ENCODE results near the gene SAG. TPM values are rescaled to one million over a fixed set of nuclear protein-coding genes. Genes with fewer than 3 reads are reported as not detected.

SAG gene
- total RNA-seq, 4 donors from 2014 or later: not detected

- 89% methylated on average over 4 of the region's 4 CpGs for WGBS
- intact Hi-C loops (cut with DNase I): no loop called here
Measured at GRCh38 chr2:233281553-233281952, 26.1 kb upstream of the SAG start.

DNA sequence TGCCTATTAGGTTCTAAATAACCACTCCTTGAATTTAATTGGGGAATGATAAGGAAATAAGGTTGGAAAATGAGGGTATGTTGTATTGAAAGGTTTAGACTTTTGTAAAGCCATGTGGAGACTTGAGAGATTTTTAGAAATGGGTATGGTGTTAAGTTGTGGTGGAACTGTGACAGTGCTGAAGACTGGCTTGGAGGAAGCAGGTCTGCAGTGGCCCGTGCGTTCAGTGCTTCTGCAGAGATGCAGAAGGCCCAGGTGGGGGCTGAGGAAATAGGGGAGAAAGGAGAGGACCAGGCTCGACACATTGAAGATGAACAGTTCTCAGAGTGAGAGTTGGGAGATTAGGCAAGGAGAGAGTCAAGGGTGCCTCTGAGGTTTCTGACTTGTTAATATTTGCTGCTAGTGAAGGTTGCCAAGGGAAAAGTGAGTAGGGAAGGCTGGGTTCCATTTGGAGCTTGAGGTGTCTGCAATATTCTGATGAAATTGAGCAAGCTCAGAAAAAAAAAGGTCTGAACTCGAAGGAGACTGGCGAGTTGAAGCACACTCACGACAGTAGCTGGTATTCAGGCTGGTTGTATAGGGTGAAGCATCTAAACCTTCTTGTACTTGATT is 25.5 kb upstream of the SAG start:
- H3K36me3 ChIP-seq: peaks cover 56 to 100% (median 82%) of the 10 kb centered on the region in 4 donors
- no peak overlapping the region for H3K27ac ChIP-seq (replicated peaks in 1 of 4)
- no peak for TF ChIP-seq EP300 (IDR thresholded peaks at IDR 0.05)
- TF ChIP-seq POLR2AphosphoS5 (IDR thresholded peaks at IDR 0.05): no peak
- TF ChIP-seq POLR2A (IDR thresholded peaks at IDR 0.05; ENCODE audit: low read depth): no peak
- no peak for TF ChIP-seq CTCF (IDR thresholded peaks at IDR 0.05)
- no peaks in the 10 kb centered on the region for H3K27me3 ChIP-seq
- intact Hi-C loops (cut with DNase I): no loop called here
- no peaks in the 10 kb centered on the region for H3K9me3 ChIP-seq
- DNase-seq (ENCODE audit: extremely low spot score): no peak
- H3K4me3 ChIP-seq: no peak overlapping the region
- peaks cover 0 to 28% (median 26%) of the 10 kb centered on the region in 4 donors for H3K4me1 ChIP-seq
- 92% methylated on average over 6 of the region's 6 CpGs for WGBS

More at GRCh38 chr2:233281553-233281952, 26.1 kb upstream of the SAG start:
- DNase-seq (ENCODE audit: extremely low spot score): no peak
- no peak overlapping the region for H3K27ac ChIP-seq (replicated peaks in 1 of 4)
- peaks cover 60 to 100% (median 82%) of the 10 kb centered on the region in 4 donors for H3K36me3 ChIP-seq
- no peaks in the 10 kb centered on the region for H3K27me3 ChIP-seq
- peaks cover 0 to 28% (median 26%) of the 10 kb centered on the region in 4 donors for H3K4me1 ChIP-seq
- H3K4me3 ChIP-seq: no peak overlapping the region
- H3K9me3 ChIP-seq: no peaks in the 10 kb centered on the region
- no peak for TF ChIP-seq POLR2A (IDR thresholded peaks at IDR 0.05; ENCODE audit: low read depth)
- TF ChIP-seq CTCF (IDR thresholded peaks at IDR 0.05): no peak
- no peak for TF ChIP-seq EP300 (IDR thresholded peaks at IDR 0.05)
- no peak for TF ChIP-seq POLR2AphosphoS5 (IDR thresholded peaks at IDR 0.05)

DNA sequence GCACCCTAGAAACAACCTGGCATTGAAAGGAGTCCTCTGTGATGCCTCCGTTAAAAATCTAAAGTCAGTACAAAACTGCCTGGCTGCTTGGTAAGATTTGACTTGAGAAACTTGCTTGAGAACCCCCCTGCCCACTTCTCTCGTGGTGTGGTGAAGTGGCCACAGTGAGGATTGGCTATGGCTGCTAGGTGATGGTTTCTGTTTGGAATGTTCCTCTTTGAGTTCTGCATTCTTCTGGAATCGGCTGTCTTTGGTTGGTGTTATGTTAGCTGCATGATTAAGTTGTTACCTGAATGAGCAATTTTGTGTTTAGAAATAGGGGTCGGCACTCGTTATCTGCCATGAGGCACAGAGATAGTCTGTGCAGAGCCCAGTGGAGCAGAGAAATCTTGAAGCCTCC is 21.7 kb upstream of the SAG start:
- H3K9me3 ChIP-seq: no peaks in the 10 kb centered on the region
- no peak overlapping the region for H3K4me3 ChIP-seq
- intact Hi-C loops (cut with DNase I): no loop called here
- WGBS: 86% methylated on average over 5 of the region's 5 CpGs
- peaks cover 54 to 99% (median 87%) of the 10 kb centered on the region in 4 donors for H3K36me3 ChIP-seq
- H3K27me3 ChIP-seq: no peaks in the 10 kb centered on the region
- peaks cover 5 to 32% (median 15%) of the 10 kb centered on the region in 4 donors for H3K4me1 ChIP-seq
- no peak for TF ChIP-seq CTCF (IDR thresholded peaks at IDR 0.05)
- no peak for TF ChIP-seq POLR2A (IDR thresholded peaks at IDR 0.05; ENCODE audit: low read depth)
- TF ChIP-seq POLR2AphosphoS5 (IDR thresholded peaks at IDR 0.05): no peak
- no peak for TF ChIP-seq EP300 (IDR thresholded peaks at IDR 0.05)
- H3K27ac ChIP-seq (replicated peaks in 1 of 4): no peak overlapping the region
- DNase-seq (ENCODE audit: extremely low spot score): no peak

DNA sequence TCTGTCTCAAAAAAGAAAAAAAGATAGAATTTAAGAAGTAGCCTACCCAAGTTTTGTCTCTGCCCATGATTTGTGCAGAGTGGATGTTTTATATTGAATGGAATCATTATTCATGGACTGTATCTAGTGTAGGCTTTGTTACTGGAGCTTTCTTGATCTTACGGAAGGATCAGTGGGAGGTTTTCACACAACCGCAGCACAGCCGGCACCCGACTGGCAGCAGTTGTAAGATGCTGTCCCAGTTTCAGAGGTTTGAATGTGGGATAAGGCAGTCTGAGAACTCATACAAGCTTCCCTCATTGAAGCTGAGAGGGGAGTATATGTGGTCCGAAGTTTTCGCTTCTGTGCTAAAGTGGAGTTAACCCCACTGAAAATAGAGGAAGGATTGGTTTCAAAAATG is 19.7 kb upstream of the SAG start:
- Histone ChIP-seq H3K27ac (replicated peaks in 1 of 4) (no peak overlapping the region), H3K4me3 (no peak overlapping the region), H3K36me3 (peaks cover 61 to 99% (median 87%) of the 10 kb centered on the region in 4 donors), H3K9me3 (no peaks in the 10 kb centered on the region), H3K4me1 (peaks cover 0 to 18% (median 5%) of the 10 kb centered on the region in 4 donors), H3K27me3 (no peaks in the 10 kb centered on the region)
- no peak for DNase-seq (ENCODE audit: extremely low spot score)
- TF ChIP-seq CTCF (IDR thresholded peaks at IDR 0.05) (no peak), EP300 (IDR thresholded peaks at IDR 0.05) (no peak)
- 99% methylated on average over 6 of the region's 6 CpGs for WGBS
- intact Hi-C loops (cut with DNase I): no loop called here

DNA sequence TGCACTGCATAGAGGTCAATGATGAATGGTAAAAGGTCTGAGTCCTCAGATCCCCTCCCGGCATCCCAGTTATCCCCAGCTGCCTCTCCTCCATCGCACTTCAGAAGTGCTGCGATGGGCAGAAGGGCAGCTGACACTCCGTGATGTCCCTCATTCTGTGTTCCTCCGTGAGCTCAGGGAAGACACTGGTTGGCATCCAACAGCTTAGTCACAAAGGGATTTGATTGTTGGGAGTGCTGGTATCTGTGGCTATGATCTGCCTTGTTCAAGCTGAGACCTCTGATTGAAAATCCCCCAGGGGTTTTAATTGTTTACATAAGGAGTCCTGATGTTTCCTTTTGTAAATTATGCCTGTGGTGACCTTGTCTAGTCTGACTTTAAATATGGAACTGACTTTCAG is 19.0 kb upstream of the SAG start:
- Histone ChIP-seq H3K4me3 (no peak overlapping the region), H3K27me3 (no peaks in the 10 kb centered on the region), H3K4me1 (peaks cover 0 to 18% (median 5%) of the 10 kb centered on the region in 4 donors), H3K36me3 (peaks cover 61 to 99% (median 89%) of the 10 kb centered on the region in 4 donors), H3K27ac (replicated peaks in 1 of 4) (no peak overlapping the region), H3K9me3 (no peaks in the 10 kb centered on the region)
- 82% methylated on average over 5 of the region's 5 CpGs for WGBS
- no peak for DNase-seq (ENCODE audit: extremely low spot score)
- intact Hi-C loops (cut with DNase I): no loop called here
- TF ChIP-seq POLR2AphosphoS5 (IDR thresholded peaks at IDR 0.05) (no peak), CTCF (IDR thresholded peaks at IDR 0.05) (no peak), EP300 (IDR thresholded peaks at IDR 0.05) (no peak), POLR2A (IDR thresholded peaks at IDR 0.05; ENCODE audit: low read depth) (no peak)
